Hepatic stellate cell (primary cell): Measurements from ENCODE around the gene CDC5L.
"Not testable (repeated sequence)": the region's sequence is repeated elsewhere in the genome, so short reads cannot be mapped to it uniquely, and the experiment has no call there.

ENCODE experiments used
- DNase-seq: peaks from one replicate; pipeline ENCODE4 v3.0.0; 2011; ENCODE audit warnings: low spot score

CDC5L gene

GRCh38 chr6:44387346-44388134, at the start of gene CDC5L:
Gene CDC5L (plus strand): TSS chr6:44387706. CDS start chr6:44387824, 118 bp downstream.
- peak; percentile 97 for DNase-seq

- peak; percentile 32 for DNase-seq
Measured at GRCh38 chr6:44338228-44339122, 49.0 kb upstream of the CDC5L start.

DNA sequence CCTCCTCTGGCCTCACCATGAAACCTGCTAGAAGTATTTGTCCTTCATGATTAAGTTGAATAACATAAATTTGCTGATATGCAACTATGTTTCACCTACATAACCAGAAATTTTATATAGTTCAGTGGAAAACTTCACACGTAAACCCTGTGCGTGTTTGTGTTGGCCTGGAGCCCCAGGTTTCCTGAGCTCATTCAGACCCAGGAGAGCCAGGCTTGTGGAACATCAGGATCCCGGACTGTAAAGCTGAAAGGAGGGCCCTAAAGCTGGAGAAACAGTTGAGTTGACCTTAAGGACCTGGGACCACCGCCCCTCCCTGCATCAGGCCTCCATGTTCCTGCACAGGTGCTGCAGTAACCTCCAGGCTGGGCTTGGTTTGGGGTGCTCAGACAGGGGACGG, 48.2 kb upstream of the CDC5L start:
- no peak for DNase-seq

GRCh38 chr6:44339763-44340625, 47.5 kb upstream of the CDC5L start:
- no peak for DNase-seq

DNA sequence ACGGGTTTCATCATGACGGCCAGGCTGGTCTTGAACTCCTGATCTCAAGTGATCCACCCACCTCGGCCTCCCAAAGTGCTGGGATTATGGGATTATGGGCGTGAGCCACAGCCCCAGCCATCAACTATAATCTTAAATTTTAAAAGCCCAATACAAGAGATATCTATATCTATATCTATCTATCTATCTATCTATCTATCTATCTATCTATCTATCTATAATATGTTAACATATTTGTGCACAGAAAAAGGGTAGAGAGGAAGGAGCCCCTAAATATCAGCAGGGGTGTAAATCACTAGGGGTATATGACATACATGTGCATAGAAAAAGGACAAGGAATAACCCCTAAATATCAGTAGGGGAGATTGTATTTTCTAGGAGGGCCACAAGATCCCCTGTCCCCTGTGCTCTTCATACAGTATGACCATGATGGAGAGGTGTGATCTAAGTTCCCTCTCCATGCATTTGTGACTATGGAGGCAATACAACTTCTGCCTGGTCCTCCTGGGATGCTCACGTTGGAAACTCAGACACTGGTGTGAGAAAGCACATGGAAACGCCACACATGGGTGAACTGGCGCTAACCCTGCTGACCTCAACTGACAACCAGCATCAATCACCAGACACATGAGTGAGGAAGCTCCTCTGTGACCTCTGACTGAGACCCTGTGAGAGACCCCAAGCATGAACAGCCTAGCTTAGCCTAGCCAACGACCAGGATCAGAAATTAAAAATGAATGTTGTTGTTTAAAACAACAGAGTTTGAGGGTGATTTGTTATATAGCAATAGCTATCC, 46.2 kb upstream of the CDC5L start:
- no peak for DNase-seq

GRCh38 chr6:44342052-44342451, 45.5 kb upstream of the CDC5L start:
- no peak for DNase-seq

GRCh38 chr6:44342489-44342888, 45.0 kb upstream of the CDC5L start, which contains the start of gene SPATS1:
Gene SPATS1 (plus strand): TSS chr6:44342650. CDS start chr6:44343096, 446 bp downstream.
- DNase-seq = no peak

DNA sequence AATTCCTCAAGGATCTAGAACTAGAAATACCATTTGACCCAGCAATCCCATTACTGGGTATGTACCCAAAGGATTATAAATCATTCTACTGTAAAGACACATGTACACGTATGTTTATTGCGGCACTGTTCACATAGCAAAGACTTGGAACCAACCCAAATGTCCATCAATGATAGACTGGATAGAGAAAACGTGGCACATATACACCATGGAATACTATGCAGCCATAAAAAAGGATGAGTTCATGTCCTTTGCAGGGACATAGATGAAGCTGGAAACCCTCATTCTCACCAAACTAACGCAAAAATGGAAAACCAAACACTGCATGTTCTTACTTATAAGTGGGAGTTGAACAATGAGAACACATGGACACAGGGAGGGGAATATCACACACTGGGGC, 40.7 kb upstream of the CDC5L start:
- DNase-seq = not testable (repeated sequence)

- DNase-seq = no peak
Measured at GRCh38 chr6:44349904-44350649, 37.4 kb upstream of the CDC5L start.

DNA sequence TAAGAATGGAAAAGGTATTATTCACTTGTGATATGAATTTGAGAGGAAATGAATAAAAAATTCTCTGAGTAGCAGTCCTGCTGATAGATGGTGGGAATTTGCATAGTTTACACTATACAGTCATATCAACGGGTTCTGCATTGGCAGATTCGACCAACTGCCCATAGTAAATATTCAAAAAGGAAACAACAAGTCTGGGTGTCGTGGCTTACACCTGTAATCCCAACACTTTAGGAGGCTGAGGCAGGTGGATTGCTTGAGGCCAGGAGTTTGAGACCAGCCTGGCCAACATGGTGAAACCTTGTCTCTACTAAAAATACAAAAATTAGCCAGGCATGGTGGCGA, 36.9 kb upstream of the CDC5L start:
- not testable (repeated sequence) for DNase-seq

GRCh38 chr6:44352259-44352658, 35.2 kb upstream of the CDC5L start:
- no peak for DNase-seq

GRCh38 chr6:44353336-44353735, 34.2 kb upstream of the CDC5L start:
- no peak for DNase-seq

- no peak for DNase-seq
Measured at GRCh38 chr6:44355640-44356039, 31.9 kb upstream of the CDC5L start.

GRCh38 chr6:44356487-44356886, 31.0 kb upstream of the CDC5L start:
- no peak for DNase-seq

DNA sequence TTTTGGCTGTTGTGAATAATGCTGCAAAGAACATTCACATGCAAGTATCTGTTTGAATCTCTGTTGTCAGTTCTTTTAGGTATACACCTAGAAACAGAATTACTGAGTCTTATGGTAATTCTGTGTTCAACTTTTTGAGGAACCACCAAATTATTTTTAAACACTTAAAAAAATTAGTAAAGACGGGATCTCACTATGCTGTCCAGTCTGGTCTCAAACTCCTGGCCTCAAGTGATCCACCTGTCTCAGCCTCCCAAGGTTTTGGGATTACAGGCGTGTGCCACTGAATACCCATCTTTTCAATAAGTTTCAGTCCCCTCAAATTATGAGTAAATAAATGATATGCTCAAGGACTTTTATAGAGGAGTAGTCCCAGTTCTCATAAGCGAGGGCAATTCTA, 27.5 kb upstream of the CDC5L start:
- DNase-seq = no peak

DNA sequence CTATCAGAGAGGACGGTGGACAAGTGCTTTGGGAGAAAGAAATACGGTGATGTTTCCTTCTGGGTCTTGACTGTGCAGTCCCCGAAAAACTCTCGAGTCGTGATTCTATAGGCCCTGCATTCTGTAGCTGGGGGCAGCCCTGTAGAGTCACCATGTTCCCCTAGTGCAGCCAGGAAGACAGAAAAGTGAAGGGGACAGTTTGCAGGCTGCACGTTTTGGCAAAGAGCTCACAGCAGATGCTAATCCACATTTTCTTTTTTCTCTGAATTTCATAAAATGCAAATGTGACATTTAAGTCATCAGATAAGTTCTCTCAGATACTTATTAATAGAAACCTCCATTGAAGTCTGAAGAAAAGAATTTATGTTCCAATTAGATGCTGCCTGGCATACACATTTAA, 25.6 kb upstream of the CDC5L start:
- DNase-seq = no peak

GRCh38 chr6:44363377-44363926, 24.1 kb upstream of the CDC5L start:
- DNase-seq = no peak

DNA sequence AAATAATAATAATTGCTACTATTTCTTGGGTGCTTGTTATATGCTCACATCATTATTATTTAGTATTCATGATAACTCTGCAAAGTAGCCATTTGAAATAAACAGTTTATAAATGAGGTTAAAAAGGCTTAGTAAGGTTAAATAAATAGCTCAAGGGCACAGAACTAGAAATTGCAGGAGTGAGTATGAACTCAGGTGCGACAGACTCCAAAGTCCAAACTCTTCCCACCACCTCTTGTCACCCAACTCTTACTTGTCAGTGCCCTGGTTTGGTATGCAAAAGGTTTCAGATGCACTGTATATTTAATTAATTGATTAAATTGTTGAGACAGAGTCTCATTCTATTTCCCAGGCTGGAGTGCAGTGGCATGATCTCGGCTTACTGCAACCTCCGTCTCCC, 20.7 kb upstream of the CDC5L start:
- no peak for DNase-seq

DNA sequence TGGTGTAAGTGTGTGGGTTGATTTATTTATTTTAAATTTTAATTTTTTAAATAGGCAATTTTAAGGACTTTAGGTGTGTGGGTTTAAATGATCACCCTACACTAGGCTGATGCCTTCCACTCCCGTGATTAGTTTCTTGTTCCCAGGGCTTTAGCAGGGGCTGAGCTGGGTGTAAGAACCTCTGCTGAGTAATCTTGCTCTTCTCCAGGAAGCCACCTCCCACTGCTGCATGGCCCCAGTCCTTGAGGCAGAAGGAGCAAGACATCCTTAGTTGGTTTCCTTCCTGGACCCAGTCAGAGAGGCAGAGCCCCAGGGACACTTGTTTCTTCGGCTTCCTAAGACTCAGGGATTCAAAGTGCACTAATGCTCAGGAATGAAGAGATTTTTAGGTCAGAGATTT, 19.8 kb upstream of the CDC5L start:
- DNase-seq = no peak

- no peak for DNase-seq
Measured at GRCh38 chr6:44373051-44373450, 14.5 kb upstream of the CDC5L start.
